ENCODE measurements around the gene KIAA1217. TPM values are rescaled to one million over a fixed set of nuclear protein-coding genes. Genes with fewer than 3 reads are reported as not detected.

Gene KIAA1217
- total RNA-seq, 4 donors from 2014 or later, result 67.3 to 104 (median 89.8) TPM

DNA sequence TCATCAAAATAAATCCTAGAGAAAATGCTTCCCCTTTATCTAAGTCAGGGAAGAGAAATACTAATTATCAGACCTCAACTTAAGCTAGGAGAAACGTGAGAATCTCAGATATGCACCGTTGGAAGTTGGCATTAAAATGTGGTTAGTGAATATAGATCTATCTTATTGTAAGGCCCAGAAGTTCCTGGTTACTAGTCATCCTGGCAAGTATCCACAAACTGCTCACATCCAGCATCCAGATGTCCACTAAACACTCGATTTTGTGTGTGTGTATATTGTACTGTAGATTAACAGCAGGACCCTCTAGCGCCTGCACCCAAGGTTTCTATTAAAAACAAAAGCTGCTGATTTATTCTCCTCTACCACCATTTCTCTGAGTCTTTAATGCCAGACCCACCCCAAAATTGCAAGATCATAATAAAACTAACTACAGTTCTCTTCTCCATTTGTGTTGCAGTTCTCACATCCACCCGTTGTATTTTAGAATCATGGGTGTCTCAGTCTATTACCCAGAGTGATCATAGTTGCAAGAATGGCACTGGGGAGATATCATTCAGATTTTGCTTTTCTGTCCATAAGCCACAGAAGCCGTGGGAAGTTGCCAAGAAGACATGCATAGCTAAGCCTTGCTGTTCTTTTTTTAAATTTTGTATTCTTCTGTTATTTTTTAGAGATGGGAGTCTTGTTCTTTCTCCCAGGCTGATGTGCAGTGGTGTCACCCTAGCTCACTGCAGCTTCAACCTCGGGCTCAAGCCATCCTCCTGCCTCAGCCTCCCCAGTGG, 165.4 kb downstream of the KIAA1217 start:
- Histone ChIP-seq H3K9me3 (no peaks in the 10 kb centered on the region), H3K4me3 (replicated peaks in 1 of 3) (no peak overlapping the region), H3K4me1 (peaks cover 2 to 8% of the 10 kb centered on the region in 2 donors), H3K36me3 (no peaks in the 10 kb centered on the region), H3K27me3 (no peaks in the 10 kb centered on the region), H3K27ac (no peak overlapping the region)
- no peak for DNase-seq
- TF ChIP-seq, protein P1, sequence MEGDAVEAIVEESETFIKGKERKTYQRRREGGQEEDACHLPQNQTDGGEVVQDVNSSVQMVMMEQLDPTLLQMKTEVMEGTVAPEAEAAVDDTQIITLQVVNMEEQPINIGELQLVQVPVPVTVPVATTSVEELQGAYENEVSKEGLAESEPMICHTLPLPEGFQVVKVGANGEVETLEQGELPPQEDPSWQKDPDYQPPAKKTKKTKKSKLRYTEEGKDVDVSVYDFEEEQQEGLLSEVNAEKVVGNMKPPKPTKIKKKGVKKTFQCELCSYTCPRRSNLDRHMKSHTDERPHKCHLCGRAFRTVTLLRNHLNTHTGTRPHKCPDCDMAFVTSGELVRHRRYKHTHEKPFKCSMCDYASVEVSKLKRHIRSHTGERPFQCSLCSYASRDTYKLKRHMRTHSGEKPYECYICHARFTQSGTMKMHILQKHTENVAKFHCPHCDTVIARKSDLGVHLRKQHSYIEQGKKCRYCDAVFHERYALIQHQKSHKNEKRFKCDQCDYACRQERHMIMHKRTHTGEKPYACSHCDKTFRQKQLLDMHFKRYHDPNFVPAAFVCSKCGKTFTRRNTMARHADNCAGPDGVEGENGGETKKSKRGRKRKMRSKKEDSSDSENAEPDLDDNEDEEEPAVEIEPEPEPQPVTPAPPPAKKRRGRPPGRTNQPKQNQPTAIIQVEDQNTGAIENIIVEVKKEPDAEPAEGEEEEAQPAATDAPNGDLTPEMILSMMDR (IDR thresholded peaks at IDR 0.05), result no peak
- TF ChIP-seq POLR2A (IDR thresholded peaks at IDR 0.05), result no peak
- intact Hi-C loops (cut with DNase I), result no loop called here
- WGBS, 2 donors, result 70 to 76% methylated on average over 7 of the region's 7 CpGs

- intact Hi-C loops (cut with DNase I), result no loop called here
- no peak for DNase-seq
- TF ChIP-seq, protein P1 (IDR thresholded peaks at IDR 0.05), result no peak
- TF ChIP-seq POLR2A (IDR thresholded peaks at IDR 0.05), result no peak
- Histone ChIP-seq H3K4me3 (replicated peaks in 1 of 3) (no peak overlapping the region), H3K36me3 (no peaks in the 10 kb centered on the region), H3K27ac (no peak overlapping the region), H3K27me3 (no peaks in the 10 kb centered on the region), H3K9me3 (no peaks in the 10 kb centered on the region), H3K4me1 (peaks cover 9 to 16% of the 10 kb centered on the region in 2 donors)
- WGBS, 2 donors, result 96 to 97% methylated on average over 4 of the region's 4 CpGs
Measured at GRCh38 chr10:24375510-24375909, 166.6 kb downstream of the KIAA1217 start.

GRCh38 chr10:24376731-24377130, 167.8 kb downstream of the KIAA1217 start:
- intact Hi-C loops (cut with DNase I), result no loop called here
- TF ChIP-seq POLR2A (IDR thresholded peaks at IDR 0.05), result no peak
- TF ChIP-seq, protein P1 (IDR thresholded peaks at IDR 0.05), result no peak
- Histone ChIP-seq H3K36me3 (no peaks in the 10 kb centered on the region), H3K27ac (no peak overlapping the region), H3K9me3 (no peaks in the 10 kb centered on the region), H3K4me1 (peaks cover 22 to 26% of the 10 kb centered on the region in 2 donors), H3K27me3 (no peaks in the 10 kb centered on the region), H3K4me3 (replicated peaks in 1 of 3) (no peak overlapping the region)
- DNase-seq, result no peak
- WGBS, 2 donors, result 96 to 97% methylated on average over 4 of the region's 4 CpGs

- WGBS, 2 donors, result 92% methylated on average over 6 of the region's 6 CpGs
- DNase-seq, result no peak
- Histone ChIP-seq H3K27ac (peak overlapping the region in 1 of 3 donors; percentile 4), H3K4me3 (replicated peaks in 1 of 3) (no peak overlapping the region), H3K9me3 (no peaks in the 10 kb centered on the region), H3K36me3 (no peaks in the 10 kb centered on the region), H3K27me3 (no peaks in the 10 kb centered on the region), H3K4me1 (peaks cover 28 to 38% of the 10 kb centered on the region in 2 donors)
- TF ChIP-seq, protein P1 (IDR thresholded peaks at IDR 0.05), result no peak
- no peak for TF ChIP-seq POLR2A (IDR thresholded peaks at IDR 0.05)
- intact Hi-C loops (cut with DNase I), result no loop called here
Measured at GRCh38 chr10:24378126-24378920, 169.4 kb downstream of the KIAA1217 start.

All from thyroid gland (tissue), 4 donors.